CD4-positive, alpha-beta T cell treated with Interleukin-6 for 4 hours (primary cell): Measurements from ENCODE around the gene PSTK.

Experiments used
- DNase-seq: peaks from one replicate; pipeline ENCODE4 v3.0.0-alpha.2; 2020; ENCODE audit warnings: mixed read lengths

PSTK gene

DNA sequence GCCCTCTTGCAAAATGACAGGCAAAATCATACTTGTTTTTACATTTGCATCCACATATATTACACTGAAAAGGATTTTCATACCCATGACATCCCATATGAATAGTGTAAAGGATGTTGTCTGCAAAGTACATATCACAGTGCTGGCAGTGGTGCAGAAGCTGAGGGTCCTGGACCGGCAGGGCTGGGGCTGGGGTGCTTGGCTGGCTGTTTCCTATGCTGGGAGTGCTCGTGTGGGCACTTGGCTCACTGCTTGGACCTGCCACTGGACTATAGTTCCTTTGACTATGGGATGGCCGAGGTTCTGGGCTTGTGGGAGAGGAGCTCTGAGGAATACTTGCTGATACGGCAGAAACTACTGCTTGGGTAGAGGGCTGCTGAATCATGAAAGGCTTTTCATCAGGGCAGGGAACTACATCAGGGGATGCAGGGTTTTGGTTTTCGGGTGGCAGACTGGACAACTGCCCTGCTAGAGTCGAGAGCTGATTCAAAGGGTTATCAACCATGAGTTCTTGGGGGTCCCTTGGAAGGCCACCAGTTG, 13.7 kb downstream of the PSTK start:
- DNase-seq: no peak

DNA sequence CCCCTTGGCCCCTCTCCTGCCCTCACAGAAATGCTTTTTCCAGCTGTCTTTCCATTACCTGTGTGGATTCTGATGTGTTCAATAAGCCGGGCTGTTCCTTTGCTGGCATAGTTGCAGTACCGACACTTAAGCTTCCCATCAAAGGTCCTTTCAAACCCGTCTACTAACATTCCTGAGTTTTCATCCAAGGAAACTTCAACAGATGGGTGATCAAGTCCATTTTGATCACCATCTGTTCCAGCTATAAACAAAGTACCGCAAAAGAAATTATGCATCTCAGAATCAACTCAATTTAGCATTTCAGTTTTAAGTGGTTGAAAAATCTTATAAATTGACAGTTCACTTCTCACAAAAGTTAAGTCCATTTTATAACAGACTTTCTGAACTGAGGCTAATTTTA, 15.7 kb downstream of the PSTK start:
- no peak for DNase-seq

GRCh38 chr10:122997864-122998263, 17.7 kb downstream of the PSTK start:
- DNase-seq: no peak

- no peak for DNase-seq
Measured at GRCh38 chr10:122998360-122998917, 18.2 kb downstream of the PSTK start.

GRCh38 chr10:122998934-122999333, 18.7 kb downstream of the PSTK start:
- no peak for DNase-seq

DNA sequence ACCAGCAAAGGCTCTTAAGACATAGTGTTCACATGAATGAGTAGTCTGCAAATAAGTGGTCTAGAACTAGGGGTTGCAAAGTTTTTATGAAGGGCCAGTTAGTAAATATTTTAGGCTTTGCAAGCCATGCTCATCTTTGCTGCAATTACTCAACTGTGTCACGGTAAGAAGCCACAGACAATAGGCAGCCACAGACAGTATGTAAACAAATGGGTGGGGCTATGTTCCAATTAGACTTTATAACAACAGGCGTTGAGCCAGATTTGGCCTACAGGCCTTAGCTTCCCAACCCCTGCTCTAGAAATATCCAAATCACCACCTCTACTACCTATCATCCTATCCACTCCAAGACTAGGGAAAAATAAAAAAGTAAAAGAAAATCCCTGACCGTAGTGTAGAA, 19.1 kb downstream of the PSTK start:
- DNase-seq: no peak

GRCh38 chr10:123000155-123000554, 20.0 kb downstream of the PSTK start:
- no peak for DNase-seq

GRCh38 chr10:123001370-123001769, 21.2 kb downstream of the PSTK start:
- no peak for DNase-seq

GRCh38 chr10:123004298-123004697, 24.1 kb downstream of the PSTK start:
- DNase-seq: no peak

GRCh38 chr10:123007558-123008354, 27.6 kb downstream of the PSTK start:
- DNase-seq: peak; percentile 56

- DNase-seq: peak; percentile 97
Measured at GRCh38 chr10:123008355-123009104, 28.3 kb downstream of the PSTK start, which contains the start of the genes ACADSB and IKZF5. ACADSB (plus strand) TSS chr10:123009006; CDS start chr10:123009030, 24 bp downstream. IKZF5 (minus strand) TSS chr10:123008795; CDS start chr10:122998625, 10,170 bp downstream.

DNA sequence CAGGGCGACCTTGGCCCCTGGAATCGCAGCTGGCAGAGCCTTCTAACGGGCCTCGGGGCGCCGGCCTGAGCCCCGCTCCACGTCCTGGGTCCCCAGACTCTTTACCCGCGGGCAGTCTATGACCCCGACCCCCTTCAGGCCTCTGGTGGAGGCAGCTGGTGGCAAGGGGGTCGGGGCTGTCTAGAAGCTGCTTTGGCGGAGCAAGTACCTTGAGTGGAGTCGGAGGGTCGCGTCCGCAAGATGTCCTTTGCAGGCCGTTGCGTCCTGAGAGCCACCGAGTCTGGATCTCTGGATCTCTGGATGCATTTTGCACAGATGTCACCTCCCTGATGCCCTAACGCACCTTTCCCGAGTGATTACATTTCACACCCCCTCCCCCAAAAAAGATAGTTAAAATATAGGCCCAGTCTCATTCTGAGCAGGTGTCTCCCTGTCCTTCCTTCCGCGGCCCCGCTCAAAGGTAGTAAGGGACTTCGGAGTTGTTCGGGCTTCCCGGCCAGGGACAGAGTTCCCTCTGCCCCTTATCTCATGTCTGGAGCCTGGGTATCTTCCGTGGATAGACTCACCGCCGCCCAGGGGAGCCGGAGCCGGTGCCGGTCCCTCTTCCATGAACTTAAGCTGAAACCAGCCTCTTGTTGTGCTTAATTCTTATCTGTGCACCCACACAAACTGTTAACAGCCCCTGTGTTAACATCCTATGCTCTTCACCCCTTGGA, 29.1 kb downstream of the PSTK start:
- DNase-seq: peak; percentile 32

GRCh38 chr10:123011987-123012386, 31.8 kb downstream of the PSTK start:
- DNase-seq: no peak

- no peak for DNase-seq
Measured at GRCh38 chr10:123013456-123014419, 33.5 kb downstream of the PSTK start.

DNA sequence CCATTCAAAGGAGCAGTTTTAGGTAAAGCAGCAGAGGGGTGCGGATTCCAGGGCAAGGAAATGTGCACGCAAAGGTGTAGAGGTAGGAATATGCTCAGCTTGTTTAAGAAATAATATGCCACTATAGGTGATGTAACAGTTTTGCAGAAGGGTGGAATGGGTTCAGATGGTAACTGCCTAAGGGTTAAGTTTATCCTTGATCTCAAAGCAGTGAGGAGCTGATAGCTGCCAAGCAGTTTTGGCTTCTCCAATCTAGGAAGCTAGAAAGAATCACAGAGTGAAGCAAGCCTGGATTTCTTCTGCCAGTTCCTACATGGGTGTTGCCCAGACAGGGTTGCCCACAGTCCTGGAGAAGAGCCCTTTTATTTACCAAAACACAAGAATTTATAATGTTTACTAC, 34.6 kb downstream of the PSTK start:
- no peak for DNase-seq

- no peak for DNase-seq
Measured at GRCh38 chr10:123016228-123016627, 36.0 kb downstream of the PSTK start.

- no peak for DNase-seq
Measured at GRCh38 chr10:123017421-123018165, 37.4 kb downstream of the PSTK start.

GRCh38 chr10:123018531-123018930, 38.3 kb downstream of the PSTK start:
- DNase-seq: no peak

DNA sequence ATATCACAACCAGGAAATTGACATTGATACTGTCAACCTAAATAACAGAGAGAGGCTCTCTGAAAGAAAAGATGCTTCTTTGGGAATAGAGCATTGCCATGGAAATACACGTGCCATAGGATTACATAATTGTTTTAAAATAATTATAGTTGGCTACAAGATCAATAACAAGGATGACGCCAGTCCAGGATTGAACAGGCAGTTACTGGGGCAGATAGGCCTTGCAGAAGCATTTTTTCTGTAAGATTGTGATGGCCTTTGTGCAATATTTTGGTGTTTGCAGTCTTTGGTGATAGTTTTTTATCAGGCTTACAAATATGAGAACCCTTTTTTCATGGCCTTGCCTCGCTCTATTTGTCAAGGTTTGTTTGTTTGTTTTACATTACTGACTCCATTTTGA, 39.1 kb downstream of the PSTK start:
- DNase-seq: no peak

DNA sequence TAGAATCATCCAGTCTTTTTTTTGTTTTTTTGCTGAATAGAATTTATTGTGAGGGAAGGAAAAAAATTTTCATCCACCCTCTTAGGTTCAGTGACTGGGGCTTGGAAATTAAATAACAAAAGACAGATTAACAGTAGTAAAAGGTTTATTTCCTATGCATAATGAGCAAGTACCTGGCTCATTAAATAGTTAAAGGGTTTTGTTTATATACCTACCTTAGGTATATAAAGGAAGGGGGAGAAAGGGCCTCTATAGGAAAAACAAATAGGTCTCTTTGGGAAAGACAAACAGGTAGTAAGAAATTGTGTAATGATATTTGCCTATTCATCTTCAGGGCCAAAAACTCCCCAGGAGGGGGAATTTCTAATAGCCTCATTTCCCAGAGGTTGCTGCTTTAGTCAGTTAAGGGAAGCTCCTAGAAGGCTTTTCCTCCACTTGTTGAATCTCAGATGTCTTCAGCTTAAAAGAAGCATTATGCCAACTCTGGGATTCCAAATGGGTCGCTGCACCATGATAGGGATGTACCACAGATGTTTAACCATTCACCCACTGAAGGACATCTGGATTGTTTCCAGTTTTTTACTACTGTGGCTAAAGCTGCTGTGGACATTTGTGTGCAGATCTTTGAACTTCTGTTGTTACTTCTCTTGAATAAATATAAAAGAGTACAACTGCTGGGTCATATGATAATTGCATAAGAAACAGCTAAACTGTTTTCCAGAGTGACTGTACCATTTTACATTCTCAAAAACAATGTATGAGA, 39.9 kb downstream of the PSTK start:
- no peak for DNase-seq
